UCSD-AML1 (cell line): ENCODE measurements around the gene PPP1R27.
"Not testable (repeated sequence)": the region's sequence is repeated elsewhere in the genome, so short reads cannot be mapped to it uniquely, and the experiment has no call there.

Experiments used
- DNase-seq: peaks from one replicate; lab custom pipeline; 2025; ENCODE audit not compliant: unreplicated experiment; lab: John Stamatoyannopoulos, UW

The PPP1R27 gene

GRCh38 chr17:81842725-81843504, 8.1 kb upstream of the PPP1R27 start:
- DNase-seq: no peak

GRCh38 chr17:81842378-81842724, 7.5 kb upstream of the PPP1R27 start:
- no peak for DNase-seq

- no peak for DNase-seq
Observed at GRCh38 chr17:81841866-81842265, 7.0 kb upstream of the PPP1R27 start.

GRCh38 chr17:81840826-81841778, 6.3 kb upstream of the PPP1R27 start:
- DNase-seq: no peak

DNA sequence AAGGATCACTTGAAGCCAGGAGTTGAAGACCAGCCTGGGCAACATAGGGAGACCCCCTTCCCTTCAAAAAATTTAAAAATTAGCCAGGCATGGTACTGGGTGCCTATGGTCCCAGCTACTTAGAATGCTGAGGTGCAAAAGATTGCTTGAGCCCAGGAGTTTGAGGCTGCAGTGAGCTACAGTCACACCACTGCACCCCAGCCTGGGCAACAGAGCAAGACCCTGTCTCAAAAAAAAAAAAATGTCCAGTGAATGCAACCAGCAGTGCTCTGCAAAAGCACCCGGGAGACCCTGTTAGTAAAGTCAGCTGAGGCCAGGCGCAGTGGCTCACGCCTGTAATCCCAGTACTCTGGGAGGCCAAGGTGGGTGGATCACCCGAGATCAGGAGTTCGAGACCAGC, 5.2 kb upstream of the PPP1R27 start:
- DNase-seq: not testable (repeated sequence)

- DNase-seq: no peak
Observed at GRCh38 chr17:81839301-81839700, 4.5 kb upstream of the PPP1R27 start.

DNA sequence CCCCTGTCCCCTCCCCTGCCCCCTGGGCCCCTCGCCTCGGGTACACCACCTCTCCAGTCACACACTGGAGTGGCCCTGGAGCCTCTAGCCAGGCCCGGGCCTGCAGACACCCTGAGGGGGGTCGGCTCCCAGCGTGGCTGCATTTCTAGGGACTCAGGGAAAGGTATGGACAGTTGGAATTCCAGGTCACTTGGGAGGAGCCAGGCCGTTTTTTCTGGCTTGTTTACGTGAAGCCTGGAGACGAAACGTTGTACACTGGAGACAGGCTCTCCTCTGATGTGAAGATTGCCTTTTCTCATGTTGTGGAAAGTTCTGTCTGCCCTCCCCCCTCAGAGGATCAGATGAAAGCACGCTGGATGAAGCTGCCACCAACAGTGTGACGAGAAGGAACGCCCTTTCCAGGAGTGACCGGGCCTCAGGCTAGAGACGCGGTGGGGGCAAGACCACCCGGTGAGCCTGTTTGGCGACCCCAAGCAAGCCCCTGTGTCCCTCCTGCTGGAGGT, 4.0 kb upstream of the PPP1R27 start:
- no peak for DNase-seq

DNA sequence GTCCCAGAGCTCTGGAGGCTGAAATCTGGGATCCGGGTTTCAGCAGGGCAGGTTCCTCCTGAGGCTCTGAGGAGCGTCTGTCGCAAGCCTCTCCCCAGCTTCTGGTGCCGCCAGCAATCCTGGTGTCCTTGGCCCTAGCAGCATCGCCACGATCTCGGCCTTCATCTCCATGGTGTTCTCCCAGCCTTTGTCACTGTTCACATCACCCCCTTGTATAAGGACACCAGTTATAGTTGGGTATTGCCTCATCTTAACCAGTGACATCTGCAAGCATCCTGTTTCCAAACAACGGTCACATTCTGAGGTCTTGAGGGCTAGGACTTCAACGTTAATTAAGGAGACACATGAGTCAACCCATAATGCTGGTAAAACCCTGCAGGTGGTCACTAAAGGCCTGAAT, 2.8 kb upstream of the PPP1R27 start:
- DNase-seq: no peak

DNA sequence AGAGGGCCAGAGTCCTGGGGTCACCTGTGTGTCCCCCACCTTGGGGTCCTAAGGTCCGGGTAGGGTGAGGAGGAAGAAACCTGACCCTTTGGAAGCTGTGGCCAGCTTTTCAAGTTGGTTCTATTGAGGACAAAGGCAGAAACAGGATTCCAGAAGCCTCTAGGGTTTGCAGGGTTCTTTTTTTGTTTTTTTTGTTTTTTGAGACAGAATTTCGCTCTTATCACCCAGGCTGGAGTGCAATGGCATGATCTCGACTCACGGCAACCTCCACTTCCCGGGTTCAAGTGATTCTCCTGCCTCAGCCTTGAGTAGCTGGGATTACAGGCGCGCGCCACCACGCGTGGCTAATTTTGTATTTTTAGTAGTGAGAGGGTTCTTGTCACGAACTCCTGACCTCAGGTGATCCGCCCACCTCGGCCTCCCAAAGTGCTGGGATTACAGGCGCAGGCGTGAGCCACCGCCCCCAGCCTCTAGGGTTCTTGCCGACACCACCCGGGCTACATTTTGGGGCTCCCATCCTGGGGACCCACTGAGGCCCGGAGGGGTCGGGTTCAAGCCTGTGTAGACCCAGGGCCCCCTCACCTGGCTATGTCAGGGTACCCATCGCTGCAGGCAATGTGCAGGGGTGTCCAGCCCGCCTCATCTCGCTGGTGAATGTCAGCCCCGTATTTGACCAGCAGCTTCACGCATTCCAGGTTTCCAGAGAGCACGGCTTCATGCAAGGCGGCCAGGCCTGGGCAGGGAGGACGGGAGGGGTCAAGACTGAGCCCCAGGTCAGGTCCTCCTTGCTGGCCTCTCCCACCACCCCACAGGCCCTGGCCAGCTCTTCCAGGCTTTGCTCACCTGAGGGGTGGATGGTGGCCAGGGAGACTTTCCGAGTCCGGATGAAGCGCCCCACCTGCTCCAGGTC, 674 bp downstream of the PPP1R27 start:
- no peak for DNase-seq

DNA sequence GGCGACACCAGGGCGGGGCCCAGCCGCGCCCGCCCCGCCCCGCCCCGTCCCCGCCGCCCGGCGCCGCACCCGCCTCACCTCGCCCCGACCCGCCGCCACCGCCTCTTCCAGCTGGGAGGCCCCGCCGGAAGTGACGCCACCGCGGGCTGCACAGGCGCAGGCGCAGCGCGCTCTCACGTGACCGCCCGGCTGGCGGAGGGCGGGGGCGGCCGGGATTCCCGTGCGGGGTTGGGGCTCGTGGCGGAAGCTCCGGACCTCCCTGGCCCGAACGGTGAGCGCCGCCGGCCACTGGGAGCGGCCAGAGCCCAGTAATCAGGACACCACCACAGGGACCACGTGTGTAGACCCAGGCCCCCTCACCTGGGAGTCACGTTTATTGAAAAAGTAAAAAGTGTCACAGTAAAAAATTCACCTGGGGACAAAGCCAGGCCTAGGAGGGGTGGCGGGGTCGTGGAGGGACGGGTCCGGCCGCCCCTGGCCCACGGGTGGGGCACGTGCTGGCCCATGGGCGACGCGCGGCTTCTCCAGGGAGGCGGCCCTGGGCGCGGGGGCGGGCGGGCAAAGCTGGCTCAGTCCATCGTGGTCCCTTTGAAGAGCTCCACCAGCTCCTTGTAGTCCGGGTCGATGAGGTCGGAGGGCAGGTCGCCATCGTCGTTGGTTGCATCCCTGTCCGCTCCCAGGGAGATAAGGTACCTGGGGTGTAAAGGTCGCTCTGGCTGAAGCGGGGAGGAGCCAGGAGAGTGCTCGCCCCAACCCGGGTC, 1.5 kb downstream of the PPP1R27 start, which contains the start of gene MCRIP1:
TSS of gene MCRIP1 (minus strand) at position 132 of the 761 bp plus-strand sequence. CDS start 8,785 bp downstream, outside the sequence.
- peak; percentile 95 for DNase-seq

DNA sequence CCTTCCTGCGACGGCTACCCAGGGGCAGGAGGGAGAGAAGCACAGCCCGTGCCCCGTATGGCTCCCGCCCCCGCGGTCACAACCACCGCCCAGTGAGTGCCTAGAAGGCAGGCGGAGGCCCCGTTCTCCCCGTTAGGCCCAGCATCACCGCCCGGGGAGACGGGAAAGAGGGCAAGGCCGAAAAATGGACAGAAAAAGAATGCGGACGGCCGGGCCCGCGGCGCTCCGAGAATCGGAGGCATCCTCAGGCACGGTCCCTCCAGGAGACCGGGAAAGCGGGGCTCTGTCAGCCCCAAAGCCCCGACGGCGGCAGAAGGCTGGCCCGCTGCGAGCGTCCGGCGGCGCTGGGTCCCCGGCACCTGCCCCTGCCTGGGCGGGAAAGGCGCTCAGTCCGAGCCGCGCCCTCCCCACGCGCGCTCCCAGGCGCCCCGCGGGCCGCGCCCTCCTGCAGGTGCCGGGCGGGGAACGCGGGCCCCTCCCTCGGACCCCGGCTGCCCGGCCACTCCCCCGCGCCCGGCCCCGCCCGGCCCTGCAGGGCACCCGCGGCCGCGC, 2.2 kb downstream of the PPP1R27 start:
- peak; percentile 48 for DNase-seq

GRCh38 chr17:81831957-81832607, 2.8 kb downstream of the PPP1R27 start:
- DNase-seq: peak; percentile 47

- DNase-seq: peak; percentile 30
Observed at GRCh38 chr17:81831563-81831956, 3.3 kb downstream of the PPP1R27 start.

DNA sequence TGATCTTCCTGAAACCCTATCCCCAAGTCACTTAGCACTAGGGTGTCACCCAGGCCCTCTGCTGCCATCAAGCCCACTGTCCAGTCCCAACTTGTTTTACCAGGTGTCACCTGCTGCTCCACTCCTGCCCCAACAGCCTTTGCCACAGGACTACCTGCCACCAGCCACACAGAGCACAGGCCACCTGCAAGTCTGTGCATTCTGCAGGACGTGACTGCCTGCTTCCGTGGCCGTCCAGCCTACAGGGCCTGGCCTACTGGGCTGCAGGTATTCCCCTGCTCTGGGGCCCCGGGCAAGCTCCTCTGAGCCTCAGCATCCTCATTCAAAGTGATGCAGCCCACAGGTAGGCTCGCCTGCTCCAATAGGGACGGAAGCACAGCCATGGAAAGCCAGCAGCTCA, 5.0 kb downstream of the PPP1R27 start:
- no peak for DNase-seq

- peak; percentile 27 for DNase-seq
Observed at GRCh38 chr17:81828656-81829055, 6.2 kb downstream of the PPP1R27 start.

DNA sequence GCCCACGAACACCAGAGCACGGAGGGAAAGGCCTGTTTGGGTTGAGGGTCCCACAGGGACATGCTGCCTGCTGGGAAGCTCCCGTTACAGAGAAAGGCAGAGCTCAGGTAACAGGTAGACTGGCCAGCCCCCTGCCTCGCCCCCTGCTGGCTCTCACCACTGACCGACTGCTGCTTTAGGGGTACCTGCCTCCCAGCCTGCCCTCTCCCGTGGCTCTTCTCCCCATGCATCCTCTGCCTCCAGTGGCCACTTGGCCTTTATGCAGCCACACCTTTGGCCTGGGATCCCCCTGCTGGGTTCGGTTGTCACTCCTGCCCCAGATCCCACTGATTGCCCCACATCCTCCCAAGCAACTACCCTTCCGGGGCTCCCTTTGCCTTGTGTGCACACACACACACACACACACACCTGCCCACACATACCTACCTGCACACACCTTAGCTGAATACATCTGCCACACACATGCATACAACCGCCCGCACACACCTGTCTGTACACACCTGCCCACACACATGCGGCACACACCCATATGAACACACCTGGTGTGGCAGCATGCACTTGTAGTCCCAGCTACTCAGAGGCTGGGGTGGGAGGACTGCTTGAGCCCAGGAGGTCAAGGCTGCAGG, 8.9 kb downstream of the PPP1R27 start:
- DNase-seq: no peak

DNA sequence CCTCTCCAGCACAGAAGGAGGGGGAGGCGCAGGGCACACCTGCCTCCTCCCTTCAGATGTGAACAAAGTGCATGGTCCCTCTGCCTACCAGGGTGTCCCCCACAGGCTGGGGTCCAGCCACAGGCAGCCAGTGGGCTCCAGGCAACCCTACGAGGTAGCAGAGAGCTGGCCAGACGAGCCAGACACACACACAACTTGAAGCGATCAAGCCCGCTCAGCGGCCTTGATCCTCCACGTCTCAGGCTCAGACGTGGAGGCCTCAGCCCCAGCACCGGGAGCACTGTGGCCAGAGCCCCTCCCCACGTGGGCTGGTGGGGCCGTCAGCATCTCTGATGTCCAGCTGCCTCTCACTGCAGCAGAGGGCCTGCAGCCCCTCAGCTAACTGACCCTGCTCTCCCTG, 10.3 kb downstream of the PPP1R27 start:
- no peak for DNase-seq

DNA sequence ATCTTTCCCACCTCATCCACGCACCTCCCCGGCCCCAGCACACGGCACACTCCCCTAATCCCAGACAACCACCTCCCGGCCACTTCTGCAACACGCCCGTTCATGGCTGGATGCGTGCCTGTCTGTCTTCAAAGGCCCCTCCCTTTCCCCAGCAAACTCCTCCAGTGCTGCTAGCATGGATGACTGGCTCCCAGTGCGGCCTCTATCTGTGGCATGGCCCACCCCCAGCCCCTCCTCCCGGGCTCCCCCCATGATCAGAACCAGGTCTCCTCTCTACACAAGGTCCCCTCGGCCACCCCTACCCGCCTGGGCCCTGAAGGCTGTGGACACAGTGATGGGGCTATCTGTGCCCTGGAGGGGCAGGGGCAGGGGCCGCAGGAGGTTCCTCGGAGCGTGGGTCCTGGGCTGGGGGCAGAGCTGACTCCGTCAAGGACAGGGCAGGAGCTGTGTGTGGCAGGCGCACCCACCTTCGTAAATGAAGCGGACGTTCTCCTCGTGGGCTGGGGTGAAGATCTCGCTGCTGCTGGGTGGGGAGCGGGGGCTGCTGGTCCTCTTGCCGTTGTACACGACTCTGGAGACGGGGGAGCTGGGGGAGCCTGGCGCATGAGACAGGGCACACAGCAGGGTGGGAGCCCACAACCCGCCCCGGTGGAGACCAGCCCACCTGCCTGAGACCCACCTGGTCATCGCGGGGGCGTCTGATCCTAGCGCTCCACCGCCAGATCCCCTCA, 10.9 kb downstream of the PPP1R27 start:
- DNase-seq: no peak
